GM21576 (cell line): ENCODE data around the gene MRPL10.

Source experiments
- ATAC-seq: cut with Tn5 transposase; IDR thresholded peaks from one replicate; pipeline ENCODE4 v1.9.1; 2021; ENCODE audit warnings: mild to moderate bottlenecking, moderate library complexity; ENCODE audit not compliant: unreplicated experiment

Gene MRPL10

DNA sequence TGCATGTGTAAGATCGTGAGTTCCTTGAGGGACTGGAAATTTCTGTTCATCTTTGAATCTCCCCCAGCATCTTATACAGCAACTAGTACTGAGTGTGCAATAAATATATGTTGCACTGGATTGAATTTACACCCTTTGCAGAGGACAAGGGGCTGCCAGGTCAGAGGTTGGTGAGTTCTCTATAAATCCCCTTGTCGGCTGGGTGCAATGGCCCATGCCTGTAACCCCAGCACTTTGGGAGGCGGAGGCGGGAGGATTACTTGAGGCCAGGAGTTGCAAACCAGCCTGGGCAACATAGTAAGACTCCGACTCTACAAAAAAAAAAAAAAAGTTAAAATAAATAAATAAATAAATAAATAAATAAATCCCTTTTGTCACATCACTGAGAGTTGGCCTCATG, 29.0 kb upstream of the MRPL10 start:
- no peak for ATAC-seq

DNA sequence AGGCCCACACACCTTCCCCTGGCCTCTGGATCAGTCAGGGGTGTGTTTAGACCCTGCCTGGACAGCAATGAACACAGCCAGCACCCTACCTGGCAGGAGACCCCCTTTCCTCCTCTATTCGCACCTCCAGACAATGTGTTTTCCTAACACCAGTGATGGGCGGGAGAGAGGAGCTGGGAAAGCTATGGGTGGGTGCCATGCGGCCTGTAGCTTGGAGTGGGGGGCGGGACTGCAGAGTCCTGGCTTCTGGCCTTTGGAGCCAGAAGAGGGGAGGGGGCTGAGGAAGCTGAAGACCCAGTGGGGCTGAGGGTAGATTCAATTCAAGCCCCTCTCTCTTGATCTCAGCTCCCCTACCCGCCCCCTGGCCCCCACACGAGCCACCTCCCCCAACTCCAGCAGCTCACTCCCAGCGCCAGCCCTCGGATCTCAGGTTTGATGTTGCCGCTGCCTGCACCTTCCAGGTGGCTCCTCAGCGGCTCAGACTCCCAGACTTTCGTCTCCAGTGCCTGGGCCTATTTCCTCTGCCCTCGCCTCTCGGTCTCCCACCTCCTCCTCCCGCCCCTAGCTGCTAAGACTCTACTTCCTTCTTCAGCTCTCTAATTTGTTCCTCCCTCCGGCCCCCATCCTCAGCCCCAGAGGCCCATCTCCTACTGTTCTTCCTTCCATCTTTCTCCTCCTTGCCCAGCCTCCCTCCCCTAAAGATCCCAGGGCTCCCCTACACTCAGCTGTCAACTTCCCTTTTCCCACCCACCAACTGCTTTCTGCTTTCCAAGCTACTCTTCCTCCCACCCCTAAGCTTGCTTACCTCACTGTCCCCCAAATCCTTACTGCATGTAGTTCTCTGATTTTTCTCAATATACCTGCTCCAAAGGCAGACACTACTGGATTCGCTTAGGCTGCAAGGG, 26.5 kb upstream of the MRPL10 start:
- ATAC-seq = no peak

GRCh38 chr17:47856830-47857229, 25.5 kb upstream of the MRPL10 start:
- no peak for ATAC-seq

GRCh38 chr17:47855737-47856136, 24.4 kb upstream of the MRPL10 start:
- no peak for ATAC-seq

DNA sequence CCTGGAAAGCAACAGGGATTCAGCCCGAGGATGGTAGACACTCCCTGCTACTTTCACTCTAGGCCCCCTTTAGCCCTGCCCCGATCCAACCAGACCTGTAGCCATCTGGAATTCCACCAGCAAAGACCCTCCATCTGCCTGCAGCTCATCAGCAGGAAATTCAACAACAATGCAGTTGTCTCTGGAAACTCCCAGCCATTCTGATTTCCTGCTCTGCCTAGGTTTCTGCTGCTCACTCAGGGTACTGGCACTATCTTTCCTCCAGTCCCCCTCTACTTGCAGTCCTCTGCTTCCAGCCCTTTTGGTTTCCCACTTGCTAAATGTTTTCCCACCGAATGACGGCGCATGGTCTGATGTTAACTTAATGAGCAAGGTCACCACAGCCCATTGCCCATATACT, 22.3 kb upstream of the MRPL10 start:
- ATAC-seq = no peak

- ATAC-seq = no peak
Measured at GRCh38 chr17:47852113-47852949, 21.0 kb upstream of the MRPL10 start.

DNA sequence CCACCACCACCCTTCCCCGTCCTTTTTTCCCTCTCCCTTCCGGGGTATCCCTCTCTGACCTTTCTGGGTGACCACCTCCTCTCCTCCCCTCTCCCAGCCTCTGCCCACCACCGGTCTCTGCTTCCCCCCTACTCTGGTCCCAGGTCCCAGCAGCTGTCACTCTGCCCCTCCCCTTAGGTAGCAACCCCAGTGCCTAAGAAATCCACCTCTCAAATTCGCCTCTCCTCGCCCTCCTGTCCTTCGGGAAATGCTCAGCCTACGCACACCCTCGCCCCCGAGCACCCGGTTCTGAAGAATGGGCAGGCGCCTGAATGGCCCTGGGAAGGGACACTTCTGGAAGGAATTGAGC, 20.4 kb upstream of the MRPL10 start:
- no peak for ATAC-seq

DNA sequence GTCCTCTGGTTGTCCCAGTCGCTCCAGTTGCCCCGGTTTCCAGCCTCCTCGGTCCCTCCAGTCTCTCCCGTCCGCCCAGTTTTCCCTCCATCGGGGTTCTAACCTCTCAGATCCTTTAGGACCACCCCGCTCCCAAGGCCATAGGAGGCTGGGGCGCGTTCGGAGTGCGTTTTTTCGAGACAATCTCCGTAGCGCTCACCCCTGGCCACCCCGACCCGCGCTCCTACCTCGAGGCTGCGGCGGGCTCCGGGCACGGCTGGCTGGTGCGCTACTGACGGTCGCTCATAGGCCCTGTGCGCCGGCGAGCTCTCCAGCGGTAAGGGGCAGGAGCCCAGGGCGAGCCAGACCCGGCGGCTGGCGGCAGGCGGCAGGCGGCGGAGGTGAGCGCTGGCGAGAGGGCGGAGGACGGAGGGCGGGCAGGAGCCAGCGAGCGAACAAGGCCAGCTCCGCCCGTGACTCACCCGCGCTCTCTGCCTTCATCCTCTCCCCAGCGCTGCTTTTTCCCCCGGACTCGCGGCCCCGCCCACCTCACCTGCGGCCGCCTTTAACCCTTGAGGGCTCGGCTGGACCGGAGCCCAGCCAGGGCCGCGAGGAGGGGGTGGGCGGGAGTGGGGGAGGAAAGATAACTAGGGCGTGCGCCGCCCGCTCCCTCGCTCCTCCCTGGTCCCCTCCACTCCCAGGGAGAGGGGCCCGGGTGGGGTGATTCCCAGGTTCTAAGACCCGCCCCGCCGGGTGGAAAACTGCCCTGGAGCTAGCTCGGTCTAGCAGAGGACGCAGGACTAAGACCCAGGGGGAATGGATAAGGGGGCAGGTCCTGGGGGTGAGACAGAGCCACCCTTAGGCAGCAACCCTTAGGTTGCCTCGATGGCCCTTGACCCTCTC, 19.6 kb upstream of the MRPL10 start, which contains the start of gene SP6:
Gene SP6 (minus strand): TSS at position 472 of the 882 bp plus-strand sequence. CDS start 2,734 bp downstream, outside the sequence.
- no peak for ATAC-seq

- ATAC-seq = no peak
Measured at GRCh38 chr17:47850373-47850691, 19.0 kb upstream of the MRPL10 start.

- ATAC-seq = no peak
Measured at GRCh38 chr17:47848198-47848513, 16.8 kb upstream of the MRPL10 start.

DNA sequence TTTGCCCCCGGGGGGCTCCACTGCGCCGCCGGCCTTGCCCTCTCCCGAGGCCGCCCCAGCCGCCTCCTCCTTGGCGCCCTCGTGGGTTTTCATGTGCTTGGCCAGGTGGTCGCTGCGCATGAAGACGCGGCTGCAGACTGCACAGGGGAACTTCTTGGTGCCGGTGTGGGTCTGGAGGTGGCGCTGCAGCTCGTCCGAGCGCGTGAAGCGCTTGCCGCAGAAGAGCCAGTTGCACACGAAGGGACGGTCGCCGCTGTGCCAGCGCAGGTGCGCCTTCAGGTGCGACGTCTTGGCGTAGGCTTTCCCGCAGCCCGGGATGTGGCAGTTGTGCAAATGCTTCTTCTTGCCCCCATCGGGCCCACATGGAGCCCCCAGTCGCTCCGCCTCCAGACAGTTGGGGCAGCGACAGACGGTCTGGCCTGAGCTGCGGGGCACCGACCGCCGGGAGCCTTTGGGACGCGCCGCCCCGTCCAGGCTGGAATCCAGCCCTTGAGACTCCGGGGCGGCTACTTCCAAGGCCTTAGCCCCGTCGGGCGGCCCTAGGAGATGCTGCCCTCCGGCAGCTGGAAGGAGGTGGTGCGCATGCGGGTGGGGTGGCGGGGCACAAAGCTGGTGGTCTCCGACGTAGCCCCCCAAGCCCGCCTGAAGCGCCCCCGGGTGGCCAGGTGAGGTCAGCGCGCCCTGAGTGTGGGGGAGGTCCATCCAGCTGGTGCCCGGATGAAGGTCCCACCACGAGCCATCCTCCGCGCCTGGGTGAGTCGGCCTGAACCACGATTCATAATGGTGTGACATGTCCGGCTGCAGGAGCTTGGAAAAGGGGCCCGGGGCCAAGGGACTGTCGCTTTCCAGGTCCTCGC, 16.2 kb upstream of the MRPL10 start:
- ATAC-seq = no peak

DNA sequence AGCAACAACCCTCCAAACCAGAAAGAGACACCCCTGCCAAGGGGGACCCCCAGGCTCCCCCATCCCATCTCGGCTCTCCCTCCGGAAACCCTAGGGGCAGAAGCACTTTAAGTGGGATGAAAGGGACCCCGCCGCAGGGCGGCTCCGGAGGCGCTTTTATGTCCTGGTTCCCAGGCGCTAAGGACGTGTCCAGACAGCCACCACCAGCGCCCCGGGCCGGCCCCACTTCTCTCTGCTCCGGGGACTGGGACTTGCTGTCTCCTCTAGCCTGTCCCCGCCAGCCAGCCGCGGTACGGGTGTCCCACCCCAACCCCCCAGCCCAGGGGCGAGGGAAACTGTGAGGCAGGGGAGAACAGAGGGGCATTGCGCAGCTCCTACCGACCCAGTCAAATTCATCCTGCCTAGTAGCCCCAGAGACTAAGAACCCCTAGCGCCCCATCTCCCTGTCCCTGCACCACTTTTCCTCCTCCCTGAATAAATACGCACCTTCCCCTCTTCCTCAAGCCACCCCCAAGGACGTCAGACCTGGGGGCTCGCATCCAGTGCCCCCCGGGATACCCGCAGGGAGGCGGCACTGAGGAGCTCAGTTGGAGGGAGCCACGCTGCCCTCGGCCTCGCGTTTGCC, 15.5 kb upstream of the MRPL10 start:
- ATAC-seq = no peak

- no peak for ATAC-seq
Measured at GRCh38 chr17:47845716-47846075, 14.4 kb upstream of the MRPL10 start.

- ATAC-seq = no peak
Measured at GRCh38 chr17:47844814-47845715, 13.7 kb upstream of the MRPL10 start.

- ATAC-seq = no peak
Measured at GRCh38 chr17:47844227-47844626, 12.9 kb upstream of the MRPL10 start.

GRCh38 chr17:47843391-47843730, 12.0 kb upstream of the MRPL10 start:
- ATAC-seq = no peak

DNA sequence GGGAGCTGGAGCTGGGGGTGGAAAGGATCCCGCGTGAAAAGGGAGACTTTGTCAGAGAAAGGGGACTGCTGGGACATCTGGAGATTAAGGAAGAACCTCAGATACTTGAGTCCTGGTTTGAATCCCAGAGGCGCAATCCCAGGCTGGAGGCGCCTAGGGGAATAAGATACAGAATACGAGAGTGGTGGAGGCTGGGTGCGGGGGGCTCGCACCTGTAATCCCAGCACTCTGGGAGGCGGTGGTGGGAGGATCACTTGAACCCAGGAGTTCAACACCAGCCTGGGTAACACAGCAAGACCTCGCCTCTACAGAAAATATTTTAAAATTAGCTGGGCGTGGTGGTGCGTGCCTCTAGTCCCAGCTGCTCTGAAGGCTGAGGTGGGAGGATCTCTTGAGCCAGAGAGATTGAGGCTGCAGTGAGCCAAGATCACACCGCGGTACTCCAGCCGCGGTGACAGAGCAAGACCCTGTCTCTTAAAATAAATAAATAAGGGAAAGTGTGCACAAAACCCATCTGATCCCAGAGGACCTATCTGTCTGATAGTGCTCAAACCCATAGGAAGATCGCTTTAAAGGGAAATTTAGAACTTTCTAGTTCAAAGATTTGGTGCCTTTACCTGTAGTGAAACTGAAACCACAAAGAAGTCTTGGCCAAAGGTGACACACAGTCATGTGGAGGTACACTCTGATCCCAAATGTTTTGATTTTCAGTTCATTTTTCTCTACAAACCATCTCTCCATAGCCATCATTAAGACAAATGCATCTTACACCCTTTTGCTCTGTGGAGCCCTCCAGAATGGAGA, 10.3 kb upstream of the MRPL10 start:
- no peak for ATAC-seq

GRCh38 chr17:47840742-47841487, 9.6 kb upstream of the MRPL10 start, which contains the start of gene SCRN2:
Gene SCRN2 (minus strand): TSS chr17:47841273. CDS start chr17:47840843, 430 bp downstream.
- ATAC-seq = no peak
